COLO829 (cell line): ENCODE measurements around the gene SP140L.
"Not testable (repeated sequence)": the region's sequence is repeated elsewhere in the genome, so short reads cannot be mapped to it uniquely, and the experiment has no call there.

Experiments used
- DNase-seq: peaks from one replicate; pipeline ENCODE4 v3.0.0; 2012; ENCODE audit warnings: low spot score

The SP140L gene

DNA sequence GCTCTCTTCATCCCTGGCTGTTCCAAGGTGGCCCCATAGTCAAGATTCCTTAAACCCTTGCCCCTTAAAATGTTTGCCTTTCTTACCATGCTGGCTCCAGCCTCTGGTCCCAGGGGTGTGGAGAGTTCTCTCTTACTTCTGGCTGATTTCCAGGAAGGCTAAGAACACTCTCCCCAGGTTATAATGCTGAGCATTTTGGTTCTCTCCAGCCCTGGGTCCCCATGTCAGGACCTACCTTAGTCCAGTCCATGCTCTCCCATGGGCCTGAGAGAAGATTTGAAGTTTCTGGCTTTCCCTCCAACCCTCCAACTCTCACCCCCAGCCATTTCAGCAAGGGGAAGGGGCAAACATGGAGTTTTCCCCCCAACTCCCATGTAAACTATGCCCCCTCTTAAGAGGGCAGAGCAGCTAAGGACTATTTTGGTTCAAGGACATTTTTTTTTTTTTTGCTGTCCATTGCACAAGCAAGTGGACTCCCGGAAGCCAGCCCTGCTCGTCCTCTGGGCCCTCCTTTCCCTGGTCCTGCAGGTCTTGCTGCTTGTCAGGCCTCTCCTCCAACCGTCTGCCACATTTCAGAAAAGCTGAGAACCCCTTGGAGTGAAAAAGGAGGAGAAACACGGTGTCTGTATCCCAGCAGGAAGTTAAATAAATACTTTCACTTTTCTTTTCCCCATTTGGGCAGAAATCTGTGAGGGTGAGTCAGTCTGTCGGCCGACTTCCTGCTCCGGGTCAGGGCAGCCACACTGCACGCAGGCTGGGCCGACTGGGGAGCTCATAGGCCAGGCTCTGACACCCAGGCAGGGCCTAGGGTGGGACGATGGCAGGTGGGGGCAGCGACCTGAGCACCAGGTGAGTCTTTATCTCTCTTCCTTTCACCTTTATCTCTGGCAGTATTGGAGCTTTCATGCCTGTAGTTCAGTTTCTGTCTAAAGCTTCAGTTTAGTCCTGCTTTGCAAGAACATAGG, at the start of gene SP140L:
SP140L (plus strand) TSS at position 741 of the 965 bp plus-strand sequence; CDS start at position 818, 77 bp downstream.
- DNase-seq: peak; percentile 84

DNA sequence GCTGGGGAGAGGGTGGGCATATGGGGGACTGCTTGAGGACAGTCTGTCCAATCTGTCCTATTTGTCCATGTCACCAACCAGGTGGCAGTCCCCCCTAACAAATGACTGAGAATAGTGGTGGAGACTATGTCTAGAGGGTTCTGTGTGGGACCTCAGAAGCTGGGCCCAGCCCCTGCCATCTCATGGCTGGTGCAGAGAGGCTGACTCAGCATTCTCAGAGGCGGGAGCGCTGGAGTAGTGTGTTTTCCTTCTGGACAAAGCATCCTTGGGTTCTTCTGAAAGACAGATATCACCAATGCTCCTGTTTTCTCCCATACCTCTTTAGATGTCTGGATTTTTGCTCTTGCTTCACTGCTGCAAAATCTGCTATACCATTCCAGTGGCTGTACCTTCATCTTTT, 44.1 kb upstream of the SP140L start:
- no peak for DNase-seq

DNA sequence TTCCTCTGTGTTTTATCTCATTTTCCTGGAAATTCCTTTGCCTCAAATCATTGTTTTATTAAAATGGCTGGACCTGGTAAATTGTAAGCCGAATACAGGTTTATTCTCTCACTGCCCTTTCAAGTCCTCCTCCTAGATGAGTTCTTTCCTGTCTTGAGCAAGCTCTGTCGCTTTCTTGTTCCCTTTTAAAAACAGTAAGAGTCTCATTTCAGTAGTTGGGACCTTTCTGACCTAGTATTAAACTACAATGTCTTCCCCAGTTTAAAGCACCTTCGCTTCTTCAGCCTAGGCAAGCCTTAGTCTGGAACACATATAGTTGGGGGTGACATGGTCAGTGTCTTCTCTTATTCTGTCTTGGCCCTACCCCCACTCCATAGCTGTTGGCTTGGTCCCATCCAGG, 40.9 kb upstream of the SP140L start:
- DNase-seq: no peak

- peak; percentile 13 for DNase-seq
These were observed 37.7 kb upstream of the SP140L start for GRCh38 chr2:230289311-230289710.

DNA sequence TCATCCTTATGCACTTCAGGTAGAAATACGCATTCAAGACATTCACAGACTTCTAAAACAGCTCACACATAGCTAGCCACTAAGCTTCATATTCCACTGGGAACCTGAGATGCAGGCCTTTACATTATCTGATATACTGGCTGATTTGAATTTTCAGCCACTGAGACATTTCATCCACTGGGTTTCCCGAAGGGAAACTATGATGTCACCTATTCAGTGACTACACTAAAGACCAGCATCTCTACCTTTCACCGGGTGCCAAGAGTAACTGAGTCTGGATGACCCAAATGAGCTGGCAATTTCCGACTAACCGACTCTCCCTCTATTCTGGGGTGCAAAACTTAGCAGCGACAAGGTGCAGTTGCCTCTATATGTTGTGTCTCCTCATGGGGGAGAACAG, 31.8 kb upstream of the SP140L start:
- DNase-seq: no peak

- DNase-seq: no peak
These were observed 30.1 kb upstream of the SP140L start for GRCh38 chr2:230296917-230297316.

DNA sequence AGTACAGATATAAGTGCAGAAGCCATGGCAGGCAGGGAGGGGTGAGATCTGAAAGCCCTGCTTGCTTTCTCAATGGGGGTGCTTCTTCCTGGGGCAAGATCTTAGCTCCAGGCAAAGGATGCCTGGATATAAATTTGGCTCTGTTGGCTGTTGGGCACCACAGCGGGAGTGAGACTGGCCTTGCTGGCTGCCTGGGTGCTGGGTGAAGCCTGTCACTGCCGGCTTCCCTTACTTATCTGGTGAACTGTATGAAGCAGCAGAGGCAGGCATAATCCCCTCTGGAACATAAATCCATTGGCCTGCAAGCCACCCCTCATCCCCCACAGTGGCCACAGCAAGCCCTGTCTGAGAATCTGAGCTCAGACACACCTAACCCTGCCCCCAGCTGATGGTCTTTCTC, 27.4 kb upstream of the SP140L start:
- no peak for DNase-seq

DNA sequence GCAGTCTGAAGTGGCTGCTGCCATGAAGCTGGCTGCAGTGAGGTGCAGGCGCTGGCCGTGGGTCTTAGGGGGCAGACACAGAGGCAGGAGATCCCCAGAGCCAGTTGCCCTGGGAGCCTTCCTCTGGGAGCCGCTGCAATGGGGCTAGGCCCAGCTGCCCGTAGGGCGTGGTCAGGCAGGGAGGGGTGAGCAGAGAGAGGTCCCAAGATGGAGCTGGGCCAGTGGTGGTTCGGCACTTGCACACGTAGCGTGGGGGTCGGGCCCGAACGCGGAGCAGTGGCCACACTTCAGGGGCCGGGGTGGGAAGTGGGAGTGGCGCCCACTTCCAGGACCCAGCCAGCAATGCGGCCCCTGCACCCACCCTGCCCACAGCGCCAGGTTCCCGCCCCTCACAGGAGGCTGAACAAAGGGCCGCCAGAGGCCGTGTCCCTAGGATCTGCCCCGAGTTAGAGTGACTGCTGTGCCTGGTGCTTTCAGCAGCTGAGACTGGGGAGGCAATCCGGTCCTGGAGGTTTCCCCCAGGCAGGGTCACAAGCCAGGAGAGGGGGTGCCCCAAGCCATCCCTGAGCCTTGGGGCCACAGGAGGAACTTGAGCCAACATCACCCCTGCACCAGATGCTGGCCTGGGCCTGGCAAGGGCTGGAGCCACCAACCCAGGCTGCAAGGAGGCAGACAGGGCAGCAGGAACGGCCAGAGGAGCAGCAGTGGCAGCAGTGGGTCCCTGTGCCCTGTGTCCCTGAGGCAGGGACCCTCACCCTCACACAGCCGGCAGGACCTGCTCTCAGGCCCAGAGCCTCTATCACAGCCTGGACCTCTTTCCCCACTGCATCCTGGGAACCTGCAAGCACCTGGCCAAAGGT, 21.3 kb upstream of the SP140L start:
- DNase-seq: no peak

DNA sequence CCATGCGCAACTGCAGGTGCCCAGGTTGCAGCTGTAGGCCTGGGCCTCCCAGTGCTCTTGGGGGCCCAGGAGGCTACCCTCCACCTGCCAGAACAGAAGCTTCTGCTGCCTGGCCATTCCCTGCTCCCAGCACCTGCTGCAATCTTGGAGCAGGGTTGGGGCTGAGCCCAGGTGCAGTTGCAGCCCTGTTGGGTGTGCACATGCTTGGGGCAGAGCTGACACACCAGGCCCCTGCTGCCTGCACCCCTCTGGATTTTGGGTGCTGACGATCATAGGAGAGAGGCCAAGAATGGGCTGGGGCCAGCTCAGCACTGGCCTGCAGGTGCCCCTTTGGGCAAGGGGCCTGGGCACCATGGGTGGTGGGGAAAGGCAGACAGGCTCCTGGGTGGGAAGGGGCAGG, 20.5 kb upstream of the SP140L start:
- no peak for DNase-seq

DNA sequence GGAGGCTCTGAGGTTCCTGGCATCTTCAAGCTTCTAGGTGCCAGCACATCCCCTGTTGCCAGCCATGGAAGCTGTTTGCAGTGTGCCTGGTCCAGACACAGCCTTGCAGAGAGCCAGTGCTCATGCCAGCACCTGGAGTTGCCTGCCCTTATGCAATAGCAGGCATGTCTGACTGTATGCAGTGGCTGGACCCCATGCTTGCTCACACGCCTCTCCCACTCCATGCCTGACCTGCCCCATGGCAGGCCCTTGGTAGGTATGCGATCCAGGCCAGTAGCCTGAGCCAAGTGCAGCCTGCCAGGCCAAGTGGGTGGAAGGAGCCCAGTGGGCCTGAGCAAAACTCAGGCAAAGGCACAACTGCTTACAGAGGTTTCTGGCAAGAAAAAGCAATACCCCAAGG, 19.5 kb upstream of the SP140L start:
- no peak for DNase-seq

DNA sequence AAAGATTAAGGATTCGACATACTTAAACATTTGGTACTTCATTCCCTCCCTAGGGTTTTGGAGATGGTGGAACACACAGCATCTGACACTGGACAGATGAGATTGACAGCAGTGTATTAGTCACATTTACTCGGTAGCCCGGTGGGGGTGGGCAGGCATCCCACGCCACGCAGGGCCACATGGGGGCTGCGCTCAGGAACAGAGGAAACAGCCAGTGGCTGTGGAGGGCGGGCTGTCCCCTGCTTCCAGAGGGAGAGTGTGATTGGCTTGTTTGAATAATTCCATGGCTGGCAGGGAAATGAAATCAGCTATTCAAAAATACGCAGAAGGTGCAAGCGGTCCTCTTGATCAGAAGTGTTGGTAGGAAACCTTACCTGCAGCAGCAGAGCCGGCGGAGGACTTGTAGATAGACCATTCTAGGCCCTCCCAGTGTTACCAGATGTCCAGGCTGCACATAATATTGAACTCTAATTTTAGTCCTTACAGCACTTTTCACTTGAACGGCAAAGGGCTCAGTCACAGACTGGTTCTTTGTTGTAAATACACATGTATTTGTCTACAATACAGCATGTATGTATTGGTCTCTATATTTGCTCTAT, 18.5 kb upstream of the SP140L start:
- no peak for DNase-seq

GRCh38 chr2:230310792-230311191, 16.2 kb upstream of the SP140L start:
- DNase-seq: not testable (repeated sequence)

DNA sequence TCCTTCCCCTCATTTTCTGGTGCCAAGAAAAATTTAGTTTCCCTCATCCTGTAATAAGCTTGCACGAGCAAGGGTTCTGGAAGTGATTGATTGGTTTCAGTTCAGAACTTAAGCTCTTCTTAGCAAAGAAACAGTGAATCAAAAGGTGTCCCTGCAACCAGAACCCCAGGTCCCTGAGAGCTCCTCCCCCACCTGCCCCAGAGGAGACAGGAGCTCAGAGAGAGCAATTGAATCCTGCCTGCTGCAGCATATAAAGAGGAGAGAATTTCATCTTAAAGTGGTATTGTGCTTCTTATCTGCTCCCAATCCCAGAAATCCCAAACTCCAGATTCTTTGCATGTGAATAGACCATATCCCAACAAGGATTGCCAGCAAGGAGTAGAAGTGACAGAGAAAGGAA, 15.4 kb upstream of the SP140L start:
- DNase-seq: not testable (repeated sequence)

DNA sequence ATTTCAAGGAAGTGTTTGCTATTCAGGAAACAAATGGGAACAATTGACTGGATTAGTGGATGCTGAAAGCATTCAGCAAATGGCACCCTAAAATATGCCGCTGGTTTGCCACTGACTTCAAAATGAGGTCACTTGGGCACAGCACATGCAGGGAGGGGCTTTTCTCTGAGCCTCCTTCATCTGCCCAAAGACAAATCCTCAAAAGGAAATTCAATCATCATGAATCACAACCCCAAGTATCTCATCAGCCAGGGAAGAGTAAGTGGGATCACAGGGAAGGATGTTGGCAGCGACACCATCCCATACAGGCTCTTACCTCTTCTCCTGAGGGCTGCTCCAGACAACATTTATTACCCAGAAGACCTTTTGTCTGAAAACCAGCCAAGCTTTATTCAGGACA, 14.4 kb upstream of the SP140L start:
- DNase-seq: no peak

DNA sequence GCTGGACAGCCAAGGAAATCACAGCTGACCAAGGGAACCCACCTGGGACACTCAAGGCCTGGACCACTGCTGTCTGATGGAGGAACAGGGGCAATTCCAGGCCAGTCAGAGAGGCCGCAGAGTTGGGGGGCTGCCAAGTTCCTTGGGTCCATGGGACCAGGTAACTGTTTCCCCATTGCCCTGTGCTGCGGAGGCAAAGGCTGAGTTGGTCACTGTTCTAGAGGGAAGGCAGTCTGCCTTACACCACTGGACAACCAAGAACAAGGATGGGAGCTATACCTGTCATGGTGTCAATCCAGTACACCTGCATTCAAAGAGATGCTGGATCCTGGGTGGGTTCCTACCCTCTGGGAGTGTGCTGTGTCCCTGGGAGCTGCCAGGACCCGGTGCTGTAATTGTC, 9.6 kb upstream of the SP140L start:
- no peak for DNase-seq

- no peak for DNase-seq
These were observed 8.5 kb upstream of the SP140L start for GRCh38 chr2:230318190-230319121.

- no peak for DNase-seq
These were observed 7.7 kb upstream of the SP140L start for GRCh38 chr2:230319211-230319862.

- DNase-seq: no peak
These were observed 6.0 kb upstream of the SP140L start for GRCh38 chr2:230321031-230321430.

DNA sequence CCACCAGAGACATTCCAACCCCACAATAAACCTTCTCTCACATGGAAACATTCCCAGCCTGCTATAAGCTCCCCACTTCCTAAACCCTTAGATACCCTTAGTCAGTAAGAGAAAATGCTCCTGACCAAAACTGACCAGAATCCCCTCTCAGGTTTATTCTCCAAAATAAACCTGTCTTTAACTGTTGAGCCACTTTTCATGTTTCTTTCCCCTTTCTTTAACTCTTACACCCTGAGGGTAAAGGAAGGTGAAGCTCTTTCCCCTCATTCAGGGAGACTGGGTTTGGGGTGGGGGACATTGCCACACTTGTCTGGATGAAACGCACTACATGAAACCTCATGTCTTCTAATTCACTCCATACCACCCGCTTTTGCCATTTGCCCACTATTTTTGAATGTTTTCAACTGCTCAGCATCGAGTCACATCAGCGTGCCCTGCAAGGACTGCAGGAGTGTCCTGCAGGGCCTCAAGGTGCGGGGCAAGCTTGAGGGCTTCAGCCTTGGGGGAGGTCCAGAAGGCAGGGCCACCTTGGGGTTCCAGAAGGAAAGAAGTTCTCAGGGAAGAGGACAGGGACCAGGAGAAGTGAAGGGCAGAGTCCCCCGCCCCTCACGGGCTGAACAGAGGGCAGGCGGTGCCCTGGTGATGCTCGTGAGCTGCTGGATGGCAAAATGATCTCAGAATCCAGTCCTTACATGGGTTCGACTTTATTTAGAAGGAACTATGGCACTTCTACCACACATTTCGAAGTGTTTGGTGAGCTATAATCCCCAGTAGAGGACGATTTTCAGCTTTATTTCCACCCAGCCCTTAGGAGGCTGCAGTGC, 4.2 kb upstream of the SP140L start:
- no peak for DNase-seq
